ENCODE measurements around the gene STX18. TPM values are rescaled to one million over a fixed set of nuclear protein-coding genes. Genes with fewer than 3 reads are reported as not detected.
A peak's percentile ranks its signal among the peaks of the same experiment; 100 is the strongest.

The STX18 gene
- 42.5 TPM for polyA plus RNA-seq
- long read RNA-seq, donor 1, transcript STX18-201 (11 exons, 2,138 nt), result major isoform, 7 of 14 reads
- long read RNA-seq, donor 1, partial matches to known transcripts, result 7 of 14 reads
- long read RNA-seq, donor 1, other reads (novel, unspliced or antisense), result 0 of 14 reads
- long read RNA-seq, donor 2, transcript STX18-201 (11 exons, 2,138 nt), result major isoform, 21 of 33 reads
- long read RNA-seq, donor 2, partial matches to known transcripts, result 12 of 33 reads
- long read RNA-seq, donor 2, other reads (novel, unspliced or antisense), result 0 of 33 reads
- long read RNA-seq, donor 3, result 0 reads
- long read RNA-seq, donor 4, partial matches to known transcripts, result 0 of 3 reads
- long read RNA-seq, donor 4, other reads (novel, unspliced or antisense), result 0 of 3 reads
- long read RNA-seq, donor 5, transcript STX18-201 (11 exons, 2,138 nt), result major isoform, 7 of 7 reads
- long read RNA-seq, donor 5, partial matches to known transcripts, result 0 of 7 reads
- long read RNA-seq, donor 5, other reads (novel, unspliced or antisense), result 0 of 7 reads
- long read RNA-seq, donor 6, transcript STX18-201 (11 exons, 2,138 nt), result major isoform, 14 of 21 reads
- long read RNA-seq, donor 6, partial matches to known transcripts, result 5 of 21 reads
- long read RNA-seq, donor 6, other reads (novel, unspliced or antisense), result 0 of 21 reads
- long read RNA-seq, donor 7, transcript STX18-201 (11 exons, 2,138 nt), result major isoform, 5 of 5 reads
- long read RNA-seq, donor 7, partial matches to known transcripts, result 0 of 5 reads
- long read RNA-seq, donor 7, other reads (novel, unspliced or antisense), result 0 of 5 reads
- long read RNA-seq, donor 8, transcript STX18-201 (11 exons, 2,138 nt), result major isoform, 12 of 25 reads
- long read RNA-seq, donor 8, partial matches to known transcripts, result 11 of 25 reads
- long read RNA-seq, donor 8, other reads (novel, unspliced or antisense), result 0 of 25 reads
- long read RNA-seq, donor 9, transcript STX18-201 (11 exons, 2,138 nt), result major isoform, 17 of 33 reads
- long read RNA-seq, donor 9, partial matches to known transcripts, result 15 of 33 reads
- long read RNA-seq, donor 9, other reads (novel, unspliced or antisense), result 0 of 33 reads
- long read RNA-seq, donor 10, transcript STX18-201 (11 exons, 2,138 nt), result major isoform, 6 of 17 reads
- long read RNA-seq, donor 10, partial matches to known transcripts, result 9 of 17 reads
- long read RNA-seq, donor 10, other reads (novel, unspliced or antisense), result 0 of 17 reads
- long read RNA-seq, donor 11, transcript STX18-201 (11 exons, 2,138 nt), result major isoform, 9 of 9 reads
- long read RNA-seq, donor 11, partial matches to known transcripts, result 0 of 9 reads
- long read RNA-seq, donor 11, other reads (novel, unspliced or antisense), result 0 of 9 reads

DNA sequence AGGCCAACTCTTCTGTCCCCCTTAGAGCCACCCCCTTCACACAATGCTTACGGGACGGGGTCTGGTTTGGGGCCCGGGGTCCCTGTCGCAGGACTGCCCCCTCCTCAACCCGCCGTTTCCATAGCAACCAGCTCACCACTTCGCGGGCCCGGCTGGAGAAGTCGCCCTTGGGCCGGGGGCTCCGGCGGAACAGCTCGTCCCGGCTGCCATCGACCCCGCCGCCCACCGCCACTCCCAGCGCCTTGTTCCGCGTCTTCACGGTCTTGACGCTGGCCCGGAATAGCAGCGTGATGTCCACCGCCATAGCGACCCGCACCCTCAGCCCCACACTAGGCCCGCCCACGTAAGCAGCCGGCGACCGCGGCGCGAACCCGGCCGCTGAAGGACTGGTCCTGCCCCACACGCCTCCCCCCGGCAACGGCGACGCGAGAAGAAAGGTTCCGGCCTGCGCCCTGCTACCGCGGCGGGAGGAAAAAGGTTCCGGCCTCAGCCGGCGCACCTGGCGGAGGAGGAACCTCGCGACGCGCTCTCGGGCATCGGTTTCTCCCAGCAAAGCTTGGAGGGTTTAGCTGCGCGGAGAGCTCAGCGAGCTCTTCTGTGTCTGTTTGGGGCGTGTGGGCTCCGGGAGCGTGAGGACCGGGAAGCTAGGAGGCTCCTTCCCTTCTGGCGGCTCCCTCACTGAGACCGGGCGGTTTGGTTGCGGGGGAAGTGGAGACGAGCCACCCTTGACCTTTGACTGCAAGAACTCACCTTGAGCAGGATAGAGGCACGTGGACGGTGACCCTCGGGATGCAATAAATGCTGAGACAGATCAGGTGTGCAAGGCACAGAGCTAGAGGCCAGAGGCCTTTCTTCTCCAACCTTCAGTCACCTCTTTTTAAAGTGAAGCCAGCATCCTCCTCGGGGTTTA lies at the start of gene STX18:
TSS of gene STX18 (minus strand) at position 388 of the 910 bp plus-strand sequence. CDS start at position 304, 84 bp downstream.
- peaks cover 7% of the 10 kb centered on the region for H3K36me3 ChIP-seq (ENCODE audit: control insufficient read depth, insufficient read depth, low read length)
- DNase-seq, result peak; percentile 84 to 95
- peak within 1 kb of the TSS; percentile 91 for H3K27ac ChIP-seq (ENCODE audit: low read length)
- no CpG with 5 or more reads among the region's 76 CpGs for WGBS (ENCODE audit: insufficient coverage, low lambda C conversion rate)
- H3K27me3 ChIP-seq (ENCODE audit: control insufficient read depth, insufficient read depth, low read length), result no peaks in the 10 kb centered on the region
- H3K9me3 ChIP-seq (ENCODE audit: control insufficient read depth, low read depth, low read length), result no peaks in the 10 kb centered on the region
- no peaks in the 10 kb centered on the region for H3K4me1 ChIP-seq (ENCODE audit: control insufficient read depth, insufficient read depth, low read length)
- H3K4me3 ChIP-seq (ENCODE audit: low read length), result peak within 1 kb of the TSS; percentile 80

DNA sequence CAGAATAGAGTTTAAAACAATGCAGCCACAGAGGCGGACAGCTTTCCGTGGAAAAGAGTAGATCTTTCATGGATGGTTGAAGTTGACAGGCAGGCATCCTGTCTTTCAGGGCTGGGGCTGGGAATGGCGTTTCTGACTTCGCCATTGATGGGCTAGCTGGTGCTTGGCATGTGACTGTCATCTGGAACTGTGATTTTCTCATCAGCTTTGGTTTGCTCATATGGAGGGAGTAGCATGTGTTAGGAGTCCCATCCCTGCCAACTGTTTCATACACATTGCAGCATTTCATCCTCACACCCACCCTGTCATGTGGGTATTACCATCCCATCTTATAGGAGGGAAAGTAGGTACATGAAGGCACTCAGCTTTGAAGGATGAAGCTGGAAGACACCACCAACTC lies 49.2 kb upstream of the STX18 start:
- WGBS (ENCODE audit: insufficient coverage, low lambda C conversion rate), result no CpG with 5 or more reads among the region's 4 CpGs

DNA sequence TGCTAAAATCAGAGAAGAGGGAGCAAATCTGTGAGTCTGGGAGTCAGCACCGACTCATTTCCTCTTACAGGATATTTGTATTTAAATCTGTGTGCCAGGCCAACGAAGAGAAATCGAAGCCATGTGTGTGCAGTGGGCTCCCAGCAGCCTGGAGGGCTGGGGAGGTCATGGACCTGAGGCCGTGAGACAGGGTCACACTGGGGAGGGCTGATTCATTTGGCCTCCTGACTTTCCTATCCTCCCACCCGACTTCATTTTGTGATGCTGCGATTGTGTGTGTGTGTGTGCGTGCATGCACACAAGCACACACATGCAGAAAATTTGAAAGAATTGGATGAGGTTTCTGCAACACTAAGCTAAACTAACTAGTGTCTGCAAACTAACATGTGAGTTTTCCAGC lies 48.7 kb upstream of the STX18 start:
- H3K4me3 ChIP-seq (ENCODE audit: low read length), result no peak overlapping the region
- H3K27me3 ChIP-seq (ENCODE audit: control insufficient read depth, insufficient read depth, low read length), result no peaks in the 10 kb centered on the region
- H3K4me1 ChIP-seq (ENCODE audit: control insufficient read depth, insufficient read depth, low read length), result no peaks in the 10 kb centered on the region
- H3K27ac ChIP-seq (ENCODE audit: low read length), result no peak overlapping the region
- H3K9me3 ChIP-seq (ENCODE audit: control insufficient read depth, low read depth, low read length), result no peaks in the 10 kb centered on the region
- H3K36me3 ChIP-seq (ENCODE audit: control insufficient read depth, insufficient read depth, low read length), result peaks cover 2% of the 10 kb centered on the region
- no CpG with 5 or more reads among the region's 7 CpGs for WGBS (ENCODE audit: insufficient coverage, low lambda C conversion rate)
- no peak for DNase-seq

More for the DNA sequence above, 49.2 kb upstream of the STX18 start:
- Histone ChIP-seq H3K4me1 (ENCODE audit: control insufficient read depth, insufficient read depth, low read length) (no peaks in the 10 kb centered on the region), H3K36me3 (ENCODE audit: control insufficient read depth, insufficient read depth, low read length) (peaks cover 2% of the 10 kb centered on the region), H3K9me3 (ENCODE audit: control insufficient read depth, low read depth, low read length) (no peaks in the 10 kb centered on the region), H3K27me3 (ENCODE audit: control insufficient read depth, insufficient read depth, low read length) (no peaks in the 10 kb centered on the region), H3K4me3 (ENCODE audit: low read length) (no peak overlapping the region), H3K27ac (ENCODE audit: low read length) (no peak overlapping the region)
- DNase-seq, result no peak

DNA sequence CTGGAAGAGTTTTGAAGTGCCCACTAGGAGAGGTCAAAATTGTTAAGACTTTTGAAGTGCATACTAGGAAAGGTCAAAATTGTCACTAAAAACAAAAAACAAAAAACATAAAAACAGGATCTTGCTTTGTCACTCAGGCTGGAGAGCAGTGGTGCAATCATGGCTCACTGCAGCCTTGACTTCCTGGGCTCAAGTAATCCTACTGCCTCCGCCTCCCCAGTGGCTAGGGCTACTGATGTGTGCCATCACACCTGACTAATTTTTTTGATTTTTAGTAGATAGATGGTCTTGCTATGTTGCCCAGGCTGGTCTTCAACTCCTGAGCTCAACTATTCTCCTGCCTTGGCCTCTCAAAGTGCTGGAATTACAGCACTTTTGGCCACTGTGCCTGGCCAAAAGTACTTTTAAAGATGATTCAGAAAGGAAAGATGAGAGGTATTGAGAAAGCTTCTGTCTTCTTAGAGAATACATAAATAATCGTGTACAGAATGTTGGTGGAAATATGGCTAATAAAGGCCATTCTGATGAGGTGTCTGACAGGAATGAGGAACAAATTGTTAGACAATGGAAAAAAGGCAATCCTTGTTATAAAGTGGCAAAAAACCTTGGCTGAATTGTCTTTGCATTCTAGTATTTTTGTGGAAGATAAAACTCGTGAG lies 43.3 kb upstream of the STX18 start:
- Histone ChIP-seq H3K4me1 (ENCODE audit: control insufficient read depth, insufficient read depth, low read length) (no peaks in the 10 kb centered on the region), H3K27ac (ENCODE audit: low read length) (no peak overlapping the region), H3K4me3 (ENCODE audit: low read length) (no peak overlapping the region), H3K36me3 (ENCODE audit: control insufficient read depth, insufficient read depth, low read length) (no peaks in the 10 kb centered on the region), H3K9me3 (ENCODE audit: control insufficient read depth, low read depth, low read length) (no peaks in the 10 kb centered on the region), H3K27me3 (ENCODE audit: control insufficient read depth, insufficient read depth, low read length) (no peaks in the 10 kb centered on the region)
- 95% methylated on average over 2 of the region's 3 CpGs for WGBS (ENCODE audit: insufficient coverage, low lambda C conversion rate)
- DNase-seq, result no peak

DNA sequence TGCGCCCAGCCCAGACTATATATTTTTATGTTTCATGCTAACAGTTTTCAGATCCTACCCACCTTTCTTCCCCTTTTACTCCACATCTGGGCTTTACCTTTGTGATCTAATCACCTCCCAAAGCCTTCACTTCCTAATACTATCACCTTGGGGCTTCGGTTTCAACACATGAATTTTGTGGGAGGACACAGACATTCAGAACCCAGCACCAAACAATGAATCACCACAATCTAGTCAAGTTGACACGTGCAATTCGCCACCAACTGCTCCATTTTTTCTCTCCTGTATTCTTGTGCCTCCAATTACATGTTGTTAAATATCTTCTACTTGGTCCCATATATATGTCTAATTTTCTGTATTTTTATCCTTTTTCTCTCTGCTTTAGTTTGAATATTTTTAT lies 41.8 kb upstream of the STX18 start:
- Histone ChIP-seq H3K36me3 (ENCODE audit: control insufficient read depth, insufficient read depth, low read length) (no peaks in the 10 kb centered on the region), H3K4me1 (ENCODE audit: control insufficient read depth, insufficient read depth, low read length) (no peaks in the 10 kb centered on the region), H3K4me3 (ENCODE audit: low read length) (no peak overlapping the region), H3K27me3 (ENCODE audit: control insufficient read depth, insufficient read depth, low read length) (no peaks in the 10 kb centered on the region), H3K27ac (ENCODE audit: low read length) (no peak overlapping the region), H3K9me3 (ENCODE audit: control insufficient read depth, low read depth, low read length) (no peaks in the 10 kb centered on the region)
- 80% methylated on average over 1 of the region's 4 CpGs for WGBS (ENCODE audit: insufficient coverage, low lambda C conversion rate)
- no peak for DNase-seq

DNA sequence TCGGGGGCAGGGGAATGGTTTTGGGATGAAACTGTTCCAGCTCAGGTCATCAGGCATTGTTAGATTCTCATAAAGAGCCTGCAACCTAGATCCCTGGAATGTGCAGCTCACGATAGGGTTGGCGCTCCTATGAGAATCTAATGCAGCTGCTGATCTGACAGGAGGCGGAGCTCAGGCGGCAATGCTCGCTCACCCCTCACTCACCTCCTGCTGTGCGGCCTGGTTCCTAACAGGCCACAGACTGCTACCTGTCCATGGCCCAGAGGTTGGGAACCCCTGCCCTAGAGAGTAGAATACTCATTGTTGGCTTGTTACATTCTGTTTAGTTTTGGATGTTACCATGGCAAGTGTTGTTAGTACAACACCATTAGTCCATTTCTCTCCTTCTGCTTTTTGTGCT lies 40.8 kb upstream of the STX18 start:
- no peak overlapping the region for H3K4me3 ChIP-seq (ENCODE audit: low read length)
- no peak for DNase-seq
- no peaks in the 10 kb centered on the region for H3K27me3 ChIP-seq (ENCODE audit: control insufficient read depth, insufficient read depth, low read length)
- no peak overlapping the region for H3K27ac ChIP-seq (ENCODE audit: low read length)
- H3K4me1 ChIP-seq (ENCODE audit: control insufficient read depth, insufficient read depth, low read length), result no peaks in the 10 kb centered on the region
- no peaks in the 10 kb centered on the region for H3K36me3 ChIP-seq (ENCODE audit: control insufficient read depth, insufficient read depth, low read length)
- H3K9me3 ChIP-seq (ENCODE audit: control insufficient read depth, low read depth, low read length), result no peaks in the 10 kb centered on the region
- WGBS (ENCODE audit: insufficient coverage, low lambda C conversion rate), result no CpG with 5 or more reads among the region's 7 CpGs

DNA sequence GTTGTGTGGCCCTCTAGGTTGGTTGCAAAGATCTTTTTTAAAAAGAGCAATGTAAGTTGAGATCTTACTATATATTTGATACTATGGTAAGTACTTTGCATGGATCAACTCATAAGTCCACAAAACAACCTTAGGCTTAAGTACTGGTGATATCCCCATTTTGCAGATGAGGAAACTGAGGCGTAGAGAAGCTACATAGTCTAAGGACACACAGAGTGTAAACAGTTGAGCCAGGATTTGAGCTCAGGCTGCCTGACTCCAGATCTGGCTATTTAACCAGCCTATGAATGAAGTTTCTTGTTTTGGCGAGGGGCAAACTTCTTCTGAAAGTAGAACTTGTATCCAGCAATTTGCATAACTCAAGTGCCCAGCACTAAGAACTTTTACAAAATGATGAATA lies 38.6 kb upstream of the STX18 start:
- H3K27ac ChIP-seq (ENCODE audit: low read length), result no peak overlapping the region
- no peaks in the 10 kb centered on the region for H3K27me3 ChIP-seq (ENCODE audit: control insufficient read depth, insufficient read depth, low read length)
- H3K4me3 ChIP-seq (ENCODE audit: low read length), result no peak overlapping the region
- H3K4me1 ChIP-seq (ENCODE audit: control insufficient read depth, insufficient read depth, low read length), result no peaks in the 10 kb centered on the region
- no CpG with 5 or more reads among the region's 2 CpGs for WGBS (ENCODE audit: insufficient coverage, low lambda C conversion rate)
- H3K36me3 ChIP-seq (ENCODE audit: control insufficient read depth, insufficient read depth, low read length), result no peaks in the 10 kb centered on the region
- H3K9me3 ChIP-seq (ENCODE audit: control insufficient read depth, low read depth, low read length), result no peaks in the 10 kb centered on the region
- no peak for DNase-seq

DNA sequence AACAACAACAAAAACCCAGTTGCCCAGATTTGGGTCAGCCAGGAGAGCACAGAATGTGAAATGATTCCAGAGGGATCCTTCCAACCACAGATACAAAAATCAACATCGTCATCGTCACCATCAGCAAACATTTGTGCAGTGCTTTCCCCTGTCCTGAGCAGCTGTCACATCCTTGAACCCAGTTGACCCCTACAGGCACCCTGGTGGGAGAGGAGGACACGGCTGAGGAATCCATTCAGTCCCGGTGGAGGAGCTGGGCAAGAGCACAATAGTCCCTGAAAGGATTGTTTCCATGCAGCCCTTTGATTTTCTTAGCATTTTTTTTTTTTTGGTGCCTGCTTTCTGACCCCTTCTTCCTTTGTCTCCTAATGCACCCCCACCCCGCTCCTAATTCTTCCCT lies 37.1 kb upstream of the STX18 start:
- H3K36me3 ChIP-seq (ENCODE audit: control insufficient read depth, insufficient read depth, low read length), result no peaks in the 10 kb centered on the region
- peaks cover 5% of the 10 kb centered on the region for H3K4me1 ChIP-seq (ENCODE audit: control insufficient read depth, insufficient read depth, low read length)
- no peaks in the 10 kb centered on the region for H3K9me3 ChIP-seq (ENCODE audit: control insufficient read depth, low read depth, low read length)
- no peaks in the 10 kb centered on the region for H3K27me3 ChIP-seq (ENCODE audit: control insufficient read depth, insufficient read depth, low read length)
- no CpG with 5 or more reads among the region's 5 CpGs for WGBS (ENCODE audit: insufficient coverage, low lambda C conversion rate)
- no peak overlapping the region for H3K4me3 ChIP-seq (ENCODE audit: low read length)
- no peak overlapping the region for H3K27ac ChIP-seq (ENCODE audit: low read length)
- no peak for DNase-seq

DNA sequence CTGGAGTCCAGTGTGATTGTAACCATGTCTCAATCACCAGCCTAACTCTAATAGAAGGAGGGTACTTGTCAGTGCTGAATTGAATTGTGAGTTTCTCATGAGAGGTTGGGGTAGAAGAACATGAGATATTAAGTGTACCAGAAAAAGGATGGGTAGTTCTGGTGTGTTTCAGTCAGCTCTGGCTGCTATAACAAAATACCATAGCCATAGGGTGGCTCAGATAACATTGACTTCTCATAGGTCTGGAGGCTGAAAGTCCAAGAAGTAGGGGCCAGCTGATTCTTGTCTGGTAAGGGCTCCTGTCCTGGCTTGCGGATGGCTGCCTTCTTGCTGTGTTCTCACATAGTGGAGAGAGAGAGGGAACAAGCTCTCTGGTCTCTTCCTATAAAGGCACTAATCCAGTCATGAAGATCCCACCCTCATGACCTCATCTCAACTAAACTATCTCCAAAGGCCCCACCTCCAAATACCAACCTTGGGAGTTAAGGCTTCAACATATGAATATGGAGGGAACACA lies 35.6 kb upstream of the STX18 start:
- no peak for DNase-seq
- Histone ChIP-seq H3K27ac (ENCODE audit: low read length) (no peak overlapping the region), H3K4me3 (ENCODE audit: low read length) (no peak overlapping the region), H3K9me3 (ENCODE audit: control insufficient read depth, low read depth, low read length) (no peaks in the 10 kb centered on the region), H3K27me3 (ENCODE audit: control insufficient read depth, insufficient read depth, low read length) (no peaks in the 10 kb centered on the region), H3K4me1 (ENCODE audit: control insufficient read depth, insufficient read depth, low read length) (peaks cover 5% of the 10 kb centered on the region), H3K36me3 (ENCODE audit: control insufficient read depth, insufficient read depth, low read length) (no peaks in the 10 kb centered on the region)
- no CpG with 5 or more reads among the region's 1 CpG for WGBS (ENCODE audit: insufficient coverage, low lambda C conversion rate)
